Thoracic aorta (tissue), 2 donors: Measurements from ENCODE around the gene CES3. TPM values are rescaled to one million over a fixed set of nuclear protein-coding genes. Genes with fewer than 3 reads are reported as not detected.

Experiments
- ATAC-seq: fragments of 150-250 bp; one replicate; pipeline ENCODE4 v1.8.0; 2017; ENCODE audit warnings: low read depth; ENCODE audit not compliant: insufficient number of reproducible peaks, low FRiP score
- DNase-seq: peaks from one replicate; pipeline ENCODE4 v3.0.0-alpha.2; 2020; ENCODE audit warnings: low spot score
- H3K27ac ChIP-seq, 2 donors: fragments of 200-600 bp; sonication (generic); 1 replicate in 1 of 2; 2 replicates in 1 of 2; pipeline ENCODE4 v1.5.1; 2016; ENCODE audit warnings: mild to moderate bottlenecking in 2 of 2, moderate library complexity in 2 of 2
- H3K27me3 ChIP-seq: fragments of 200-600 bp; sonication (generic); replicated peaks from 2 replicates; pipeline ENCODE4 v1.6.0; 2016; ENCODE audit warnings: mild to moderate bottlenecking; ENCODE audit not compliant: insufficient read depth
- H3K36me3 ChIP-seq: fragments of 200-600 bp; sonication (generic); one replicate; pipeline ENCODE4 v1.5.1; 2016
- H3K4me1 ChIP-seq, 2 donors: fragments of 200-600 bp; sonication (generic); 1 replicate in 1 of 2; 2 replicates in 1 of 2; pipeline versions ENCODE4 v1.5.1 to v1.6.0; 2016; ENCODE audit warnings: low read depth in 2 of 2, mild to moderate bottlenecking in 1 of 2; ENCODE audit not compliant: control insufficient read depth in 1 of 2
- H3K4me3 ChIP-seq: fragments of 200-600 bp; sonication (generic); 2 replicates; pipeline ENCODE4 v1.5.1; 2016; ENCODE audit warnings: mild to moderate bottlenecking
- H3K9me3 ChIP-seq: fragments of 200-600 bp; sonication (generic); 2 replicates; pipeline ENCODE4 v1.5.1; 2016
- total RNA-seq, 2 donors: library from RNA; depleted of rRNA; stranded (reverse); fragments of >200 nt; gene quantifications; one replicate each; pipeline versions ENCODE4 v1.1.0 to v1.2.3, GENCODE V29; 2016
- TF ChIP-seq, protein P1 (sequence below): fragments of 200-600 bp; sonication (generic); IDR thresholded peaks from one replicate; pipeline ENCODE4 v1.5.1; 2019; ENCODE audit warnings: antibody characterized with exemption

CES3 gene
- total RNA-seq, 2 donors from 2014 or later: 0.63 to 1.1 TPM

GRCh38 chr16:66996324-66996982 lies 35.4 kb downstream of the CES3 start:
- Histone ChIP-seq H3K9me3 (no peaks in the 10 kb centered on the region), H3K36me3 (no peaks in the 10 kb centered on the region), H3K27ac (peak overlapping the region; percentile 77 to 83), H3K27me3 (no peaks in the 10 kb centered on the region), H3K4me3 (no peak overlapping the region), H3K4me1 (peaks cover 14 to 40% of the 10 kb centered on the region in 2 donors)
- peak; percentile 91 for ATAC-seq
- TF ChIP-seq, protein P1, sequence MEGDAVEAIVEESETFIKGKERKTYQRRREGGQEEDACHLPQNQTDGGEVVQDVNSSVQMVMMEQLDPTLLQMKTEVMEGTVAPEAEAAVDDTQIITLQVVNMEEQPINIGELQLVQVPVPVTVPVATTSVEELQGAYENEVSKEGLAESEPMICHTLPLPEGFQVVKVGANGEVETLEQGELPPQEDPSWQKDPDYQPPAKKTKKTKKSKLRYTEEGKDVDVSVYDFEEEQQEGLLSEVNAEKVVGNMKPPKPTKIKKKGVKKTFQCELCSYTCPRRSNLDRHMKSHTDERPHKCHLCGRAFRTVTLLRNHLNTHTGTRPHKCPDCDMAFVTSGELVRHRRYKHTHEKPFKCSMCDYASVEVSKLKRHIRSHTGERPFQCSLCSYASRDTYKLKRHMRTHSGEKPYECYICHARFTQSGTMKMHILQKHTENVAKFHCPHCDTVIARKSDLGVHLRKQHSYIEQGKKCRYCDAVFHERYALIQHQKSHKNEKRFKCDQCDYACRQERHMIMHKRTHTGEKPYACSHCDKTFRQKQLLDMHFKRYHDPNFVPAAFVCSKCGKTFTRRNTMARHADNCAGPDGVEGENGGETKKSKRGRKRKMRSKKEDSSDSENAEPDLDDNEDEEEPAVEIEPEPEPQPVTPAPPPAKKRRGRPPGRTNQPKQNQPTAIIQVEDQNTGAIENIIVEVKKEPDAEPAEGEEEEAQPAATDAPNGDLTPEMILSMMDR: no peak
- peak; percentile 85 for DNase-seq

- DNase-seq (no peak), ATAC-seq (no peak)
- no peaks in the 10 kb centered on the region for H3K36me3 ChIP-seq
- no peaks in the 10 kb centered on the region for H3K9me3 ChIP-seq
- H3K27ac ChIP-seq: peak overlapping the region; percentile 77 to 83
- H3K27me3 ChIP-seq: no peaks in the 10 kb centered on the region
- H3K4me1 ChIP-seq: peaks cover 14 to 42% of the 10 kb centered on the region in 2 donors
- no peak overlapping the region for H3K4me3 ChIP-seq
- TF ChIP-seq, protein P1: no peak
These were observed 35.9 kb downstream of the CES3 start for GRCh38 chr16:66996983-66997358.

- no peaks in the 10 kb centered on the region for H3K36me3 ChIP-seq
- H3K9me3 ChIP-seq: no peaks in the 10 kb centered on the region
- H3K4me1 ChIP-seq: peaks cover 14 to 38% of the 10 kb centered on the region in 2 donors
- DNase-seq (no peak), ATAC-seq (no peak)
- peak overlapping the region; percentile 31 to 69 for H3K27ac ChIP-seq
- H3K4me3 ChIP-seq: peak overlapping the region; percentile 71
- no peaks in the 10 kb centered on the region for H3K27me3 ChIP-seq
- TF ChIP-seq, protein P1: no peak
These were observed 39.6 kb downstream of the CES3 start for GRCh38 chr16:67000384-67001351.

- H3K36me3 ChIP-seq: no peaks in the 10 kb centered on the region
- no peak overlapping the region for H3K4me3 ChIP-seq
- H3K27ac ChIP-seq: no peak overlapping the region
- H3K4me1 ChIP-seq: peaks cover 10 to 29% of the 10 kb centered on the region in 2 donors
- no peak for ATAC-seq
- TF ChIP-seq, protein P1: no peak
- no peak for DNase-seq
- H3K9me3 ChIP-seq: no peaks in the 10 kb centered on the region
- H3K27me3 ChIP-seq: no peaks in the 10 kb centered on the region
These were observed 40.7 kb downstream of the CES3 start for GRCh38 chr16:67001726-67002125.
